SJSA1 (cell line): Measurements from ENCODE around the gene PKDREJ. TPM values are rescaled to one million over a fixed set of nuclear protein-coding genes. Genes with fewer than 3 reads are reported as not detected.

Experiments
- DNase-seq, 2 experiments: peaks; one replicate each; pipeline ENCODE4 v3.0.0-alpha.2; 2015 to 2020; ENCODE audit warnings: low spot score in 2 of 2, low read depth in 1 of 2
- H3K27ac ChIP-seq: fragments of 250-450 bp; sonication (Bioruptor Pico); 2 replicates; pipeline ENCODE4 v1.5.1; 2020; ENCODE audit warnings: mild to moderate bottlenecking, moderate library complexity
- H3K27me3 ChIP-seq: fragments of 250-450 bp; sonication (Bioruptor Pico); replicated peaks from 2 replicates; pipeline ENCODE4 v1.5.1; 2020; ENCODE audit warnings: mild to moderate bottlenecking, moderate library complexity
- H3K36me3 ChIP-seq: fragments of 250-450 bp; sonication (Bioruptor Pico); 2 replicates; pipeline ENCODE4 v1.5.1; 2020; ENCODE audit warnings: mild to moderate bottlenecking
- H3K4me1 ChIP-seq: fragments of 250-450 bp; sonication (Bioruptor Pico); replicated peaks from 2 replicates; pipeline ENCODE4 v1.6.1; 2021; ENCODE audit warnings: mild to moderate bottlenecking
- H3K4me3 ChIP-seq: fragments of 250-450 bp; sonication (Bioruptor Pico); 2 replicates; pipeline ENCODE4 v1.5.1; 2020; ENCODE audit warnings: mild to moderate bottlenecking
- H3K9me3 ChIP-seq: fragments of 250-450 bp; sonication (Bioruptor Pico); replicated peaks from 2 replicates; pipeline ENCODE4 v1.5.1; 2020; ENCODE audit warnings: mild to moderate bottlenecking
- total RNA-seq: library from RNA; depleted of rRNA; stranded (reverse); fragments of >200 nt; shearing (Covaris generic); gene quantifications from 2 replicates; pipeline ENCODE4 v1.2.3, GENCODE V29; 2014

PKDREJ gene
- total RNA-seq, 1 experiment from 2014 or later = not detected

DNA sequence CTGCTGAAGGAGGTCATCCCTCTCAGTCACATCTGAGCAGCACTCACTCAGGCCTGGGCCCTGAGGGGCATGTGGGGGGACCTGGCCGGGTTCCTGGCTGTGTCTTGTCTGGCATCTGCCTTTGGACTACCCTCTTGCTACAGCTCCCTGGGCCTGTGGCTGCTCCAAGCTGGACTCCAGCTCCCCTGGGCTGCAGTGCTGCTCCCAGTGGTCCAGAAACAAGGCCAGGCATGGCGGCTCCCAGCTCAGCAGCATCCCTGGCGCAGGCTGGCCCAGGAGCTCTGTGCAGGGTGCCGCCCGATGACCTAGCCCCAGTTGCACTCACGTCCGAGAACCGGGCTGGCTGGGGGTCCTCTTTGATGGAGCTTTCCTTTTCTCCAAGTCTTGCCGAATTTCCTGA, 18.4 kb downstream of the PKDREJ start:
- Histone ChIP-seq H3K4me1 (peaks cover 5% of the 10 kb centered on the region), H3K27ac (no peak overlapping the region)

DNA sequence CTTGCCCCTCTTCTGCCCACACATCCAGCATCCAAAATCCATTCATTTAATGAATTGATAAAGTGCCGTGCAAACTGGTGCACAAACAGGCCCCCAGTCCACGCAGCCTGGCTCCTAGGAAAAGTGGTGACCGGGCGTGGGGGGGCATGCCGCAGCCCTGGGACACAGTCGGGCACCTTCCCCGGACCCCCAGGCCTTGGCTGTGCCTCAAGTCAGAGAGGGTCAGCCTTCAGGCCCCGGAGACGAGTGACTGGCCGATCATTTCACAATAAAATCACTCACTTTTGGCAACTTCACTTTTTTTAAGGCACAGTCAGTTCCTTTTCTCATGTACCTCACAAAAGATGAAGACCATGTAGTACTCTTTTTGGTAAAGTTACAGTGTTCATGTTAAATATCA, 21.1 kb downstream of the PKDREJ start:
- Histone ChIP-seq H3K4me1 (no peaks in the 10 kb centered on the region), H3K9me3 (no peaks in the 10 kb centered on the region), H3K36me3 (peaks cover 11% of the 10 kb centered on the region; the same call in 1 of the 2 replicates), H3K27me3 (no peaks in the 10 kb centered on the region), H3K27ac (no peak overlapping the region), H3K4me3 (no peak overlapping the region)
- peak in 1 of 2 experiments; percentile 35 for DNase-seq

More for the DNA sequence above, 18.4 kb downstream of the PKDREJ start:
- no peaks in the 10 kb centered on the region for H3K27me3 ChIP-seq
- H3K9me3 ChIP-seq = no peaks in the 10 kb centered on the region
- DNase-seq = no peak
- H3K36me3 ChIP-seq = peaks cover 11% of the 10 kb centered on the region; the same call in 1 of the 2 replicates
- H3K4me3 ChIP-seq = no peak overlapping the region

DNA sequence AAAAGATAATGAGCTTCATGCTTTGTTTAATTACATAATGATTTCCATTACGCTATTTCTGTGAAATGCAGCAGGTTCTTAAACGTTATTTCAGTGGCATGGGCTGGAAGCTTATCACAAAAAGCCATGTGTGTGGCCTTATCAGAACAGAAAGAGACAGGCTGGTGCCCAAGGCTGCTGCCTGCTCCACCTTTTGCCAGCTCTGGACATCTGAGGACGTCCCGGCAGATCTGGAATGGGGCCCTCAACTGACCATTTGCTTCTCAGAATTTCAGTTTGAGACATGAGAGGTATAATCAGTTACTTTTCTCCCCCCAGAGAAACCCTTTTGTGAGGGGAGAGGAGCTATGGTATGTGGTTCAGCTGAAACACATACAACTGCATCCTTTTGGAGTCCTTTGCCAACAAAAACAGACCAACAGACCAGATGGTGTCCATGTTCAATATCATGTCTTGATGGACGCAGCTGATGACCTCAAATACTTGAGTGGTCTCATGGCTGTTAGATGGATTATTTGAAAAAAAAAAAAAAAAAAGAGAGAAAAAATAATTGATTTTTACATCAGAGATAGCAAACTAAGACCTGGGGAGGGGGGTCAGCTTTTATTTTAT, 21.6 kb downstream of the PKDREJ start:
- no peak overlapping the region for H3K27ac ChIP-seq
- H3K4me3 ChIP-seq = no peak overlapping the region
- no peaks in the 10 kb centered on the region for H3K4me1 ChIP-seq
- H3K9me3 ChIP-seq = no peaks in the 10 kb centered on the region
- no peaks in the 10 kb centered on the region for H3K27me3 ChIP-seq
- H3K36me3 ChIP-seq = peaks cover 11% of the 10 kb centered on the region; the same call in 1 of the 2 replicates
- no peak for DNase-seq

DNA sequence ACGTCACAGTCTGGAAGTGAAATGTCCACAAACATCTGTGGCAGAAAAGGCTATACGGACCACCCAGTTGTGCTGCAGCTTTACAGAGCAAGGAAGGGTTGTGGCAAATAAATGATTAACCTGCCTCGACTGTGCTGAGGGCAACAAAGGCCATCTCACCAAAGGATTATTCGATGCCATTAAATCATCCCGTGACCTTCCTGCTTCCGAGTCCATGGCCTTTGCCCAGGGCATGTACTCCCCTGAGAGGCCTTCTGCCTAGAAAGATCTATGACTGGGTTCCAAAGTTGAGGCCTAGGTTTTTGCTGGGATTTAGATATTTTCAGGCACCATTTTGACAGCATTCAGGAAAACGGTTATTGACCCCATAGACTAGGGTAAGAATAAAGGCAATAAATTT, 22.2 kb downstream of the PKDREJ start:
- no peak overlapping the region for H3K4me3 ChIP-seq
- H3K36me3 ChIP-seq = peaks cover 11% of the 10 kb centered on the region; the same call in 1 of the 2 replicates
- no peak for DNase-seq
- no peak overlapping the region for H3K27ac ChIP-seq
- no peaks in the 10 kb centered on the region for H3K4me1 ChIP-seq
- no peaks in the 10 kb centered on the region for H3K9me3 ChIP-seq
- no peaks in the 10 kb centered on the region for H3K27me3 ChIP-seq

DNA sequence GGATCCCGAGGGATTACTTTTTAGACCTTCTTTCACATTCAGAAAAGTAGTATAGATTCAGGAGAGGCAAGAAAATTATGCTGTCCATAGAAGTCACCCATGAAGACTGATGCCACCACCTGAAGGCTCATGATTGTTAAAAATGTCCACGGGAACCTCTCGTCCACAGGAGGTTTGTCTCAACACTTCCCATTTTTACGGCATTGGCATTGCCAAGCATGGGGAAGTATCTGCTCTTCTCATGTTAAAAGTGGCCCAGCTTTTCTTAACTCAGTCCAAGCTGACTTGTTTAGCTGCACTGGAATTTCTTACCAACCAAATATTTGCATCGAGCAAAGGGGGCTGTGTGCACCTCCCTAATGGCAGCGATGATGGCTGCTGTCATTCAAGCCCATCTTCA, 22.6 kb downstream of the PKDREJ start:
- no peak overlapping the region for H3K27ac ChIP-seq
- no peak for DNase-seq
- no peaks in the 10 kb centered on the region for H3K27me3 ChIP-seq
- H3K4me3 ChIP-seq = no peak overlapping the region
- no peaks in the 10 kb centered on the region for H3K9me3 ChIP-seq
- no peaks in the 10 kb centered on the region for H3K4me1 ChIP-seq
- peaks cover 11% of the 10 kb centered on the region; the same call in 1 of the 2 replicates for H3K36me3 ChIP-seq

DNA sequence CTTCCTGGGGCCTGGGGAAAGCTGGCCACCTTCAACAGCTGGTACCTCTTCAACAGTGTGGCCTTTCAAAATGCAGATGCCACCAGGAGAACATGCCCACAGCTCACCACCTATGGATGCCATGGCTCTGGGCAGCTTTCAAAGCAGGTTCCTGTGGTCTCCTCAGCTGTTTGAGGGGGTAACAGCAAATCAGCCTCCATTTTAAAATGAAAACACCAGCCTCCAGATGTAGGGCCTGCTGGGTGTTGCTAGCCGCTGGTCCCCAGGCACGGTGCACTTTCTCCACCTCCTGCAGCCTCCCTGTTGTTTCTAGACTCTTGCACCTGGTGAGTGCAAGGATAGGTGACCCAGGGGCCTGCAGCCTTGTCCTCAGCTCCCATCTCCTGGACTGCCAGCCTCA, 23.1 kb downstream of the PKDREJ start:
- Histone ChIP-seq H3K27ac (no peak overlapping the region), H3K27me3 (no peaks in the 10 kb centered on the region), H3K36me3 (peaks cover 11% of the 10 kb centered on the region; the same call in 1 of the 2 replicates), H3K9me3 (no peaks in the 10 kb centered on the region), H3K4me1 (no peaks in the 10 kb centered on the region), H3K4me3 (no peak overlapping the region)
- DNase-seq = no peak

DNA sequence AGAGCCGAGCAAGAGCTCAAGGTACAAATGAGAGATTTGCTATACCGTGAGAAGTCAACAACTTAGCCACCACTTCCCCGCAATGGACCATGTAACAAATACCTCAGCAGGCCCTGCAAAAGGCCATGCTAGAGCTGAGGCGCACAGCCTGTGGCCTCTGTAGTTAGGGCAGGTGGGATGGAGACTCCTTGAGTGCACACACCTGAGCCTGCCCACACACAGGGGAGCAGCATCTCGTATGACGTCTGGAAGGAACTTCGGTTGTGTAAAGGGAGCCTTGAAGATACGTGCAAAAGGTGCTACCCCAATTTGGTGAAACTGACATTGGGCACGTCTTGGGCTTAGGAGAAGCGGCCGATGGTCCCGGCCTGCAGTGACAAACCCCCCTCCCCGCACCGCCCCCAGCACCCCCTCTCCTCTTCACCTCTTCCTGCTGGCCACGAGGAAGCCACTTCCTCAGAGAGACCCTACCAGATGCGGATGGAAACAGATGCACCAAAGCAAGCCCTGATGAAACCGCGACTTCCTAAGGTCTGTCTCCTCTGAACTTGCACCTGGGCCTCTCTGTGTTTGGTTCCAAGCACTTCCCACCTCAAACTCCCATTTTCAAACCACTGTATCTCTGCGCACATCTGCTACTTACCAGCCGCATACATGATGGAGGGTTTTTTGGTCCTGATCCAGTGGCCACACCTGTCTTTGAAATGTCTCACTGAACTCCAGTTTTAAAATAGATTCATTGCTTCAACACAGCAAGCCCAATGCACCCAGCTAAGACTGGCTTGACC, 23.7 kb downstream of the PKDREJ start:
- H3K4me1 ChIP-seq = no peaks in the 10 kb centered on the region
- DNase-seq = no peak
- H3K9me3 ChIP-seq = no peaks in the 10 kb centered on the region
- H3K36me3 ChIP-seq = peaks cover 9% of the 10 kb centered on the region; the same call in 1 of the 2 replicates
- no peak overlapping the region for H3K4me3 ChIP-seq
- no peaks in the 10 kb centered on the region for H3K27me3 ChIP-seq
- H3K27ac ChIP-seq = no peak overlapping the region

DNA sequence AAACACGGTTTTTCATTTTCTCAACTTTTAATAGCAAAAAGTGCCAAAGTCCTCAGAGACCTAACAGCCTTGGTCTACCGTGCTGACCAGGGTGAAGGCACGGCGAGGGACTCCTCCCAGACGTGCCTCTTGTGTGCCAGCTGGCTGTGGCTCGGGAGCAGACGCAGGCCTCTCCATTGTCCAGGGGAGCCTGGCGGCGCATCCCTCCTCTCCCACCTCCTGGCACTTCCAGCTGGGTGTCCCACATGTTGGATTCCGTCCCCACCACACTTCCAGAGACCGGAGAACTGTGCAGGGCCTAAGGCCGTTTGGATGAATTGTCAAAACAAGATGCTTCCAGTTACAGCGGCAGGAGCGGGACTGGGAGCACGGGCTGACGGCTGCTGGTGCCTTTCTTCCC, 24.6 kb downstream of the PKDREJ start:
- H3K4me3 ChIP-seq = no peak overlapping the region
- no peaks in the 10 kb centered on the region for H3K27me3 ChIP-seq
- DNase-seq = no peak
- H3K9me3 ChIP-seq = no peaks in the 10 kb centered on the region
- H3K27ac ChIP-seq = no peak overlapping the region
- peaks cover 7% of the 10 kb centered on the region; the same call in 1 of the 2 replicates for H3K36me3 ChIP-seq
- H3K4me1 ChIP-seq = no peaks in the 10 kb centered on the region

DNA sequence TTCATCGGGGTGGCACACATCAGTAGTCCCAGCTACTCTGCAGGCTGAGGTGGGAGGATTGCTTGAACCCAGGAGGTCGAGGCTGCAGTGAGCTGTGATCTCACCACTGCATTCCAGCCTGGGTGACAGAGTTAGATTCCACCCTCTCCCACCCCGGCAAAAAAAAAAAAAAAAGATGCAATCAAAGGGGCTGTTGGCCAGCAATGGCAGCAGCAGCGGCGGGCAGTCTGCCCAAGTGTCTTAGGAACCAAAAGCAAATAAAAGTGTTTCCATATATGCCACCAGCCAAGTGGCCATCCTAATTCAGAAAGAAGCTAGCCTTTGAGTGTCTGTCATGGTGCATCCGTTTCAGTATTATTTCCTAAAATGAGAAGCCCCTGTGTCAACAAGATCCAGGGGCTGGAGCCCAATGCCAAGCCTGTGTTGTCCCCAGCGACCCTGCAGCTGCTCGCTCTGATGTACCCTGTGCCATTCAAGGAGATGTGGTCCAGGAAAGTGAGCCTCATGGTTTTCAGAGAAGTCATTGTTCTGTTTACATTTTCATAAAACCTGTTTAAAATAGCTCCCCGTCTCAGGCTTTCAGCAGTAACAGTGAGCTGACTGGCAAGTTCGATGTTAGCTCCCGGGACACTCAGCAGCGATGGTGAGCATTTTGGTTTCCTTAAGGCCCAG, 25.6 kb downstream of the PKDREJ start:
- DNase-seq = peak in 1 of 2 experiments; percentile 17
- Histone ChIP-seq H3K4me1 (no peaks in the 10 kb centered on the region), H3K27ac (no peak overlapping the region)

DNA sequence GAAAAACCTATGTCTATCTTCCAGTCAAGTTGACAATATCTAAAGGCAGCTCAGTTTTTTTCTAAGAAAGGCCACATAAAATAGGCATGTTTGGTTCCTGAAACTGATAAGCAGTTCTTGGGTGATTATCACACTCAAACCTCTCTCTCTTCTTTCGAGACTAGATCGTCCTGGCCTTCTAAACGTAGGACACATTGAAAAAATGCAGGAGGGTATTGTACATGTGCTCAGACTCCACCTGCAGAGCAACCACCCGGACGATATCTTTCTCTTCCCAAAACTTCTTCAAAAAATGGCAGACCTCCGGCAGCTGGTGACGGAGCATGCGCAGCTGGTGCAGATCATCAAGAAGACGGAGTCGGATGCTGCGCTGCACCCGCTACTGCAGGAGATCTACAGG, 28.2 kb downstream of the PKDREJ start:
- DNase-seq = no peak
- Histone ChIP-seq H3K4me1 (no peaks in the 10 kb centered on the region), H3K9me3 (no peaks in the 10 kb centered on the region), H3K4me3 (no peak overlapping the region), H3K27me3 (no peaks in the 10 kb centered on the region), H3K36me3 (no peaks in the 10 kb centered on the region), H3K27ac (no peak overlapping the region)

More for the DNA sequence above, 25.6 kb downstream of the PKDREJ start:
- Histone ChIP-seq H3K36me3 (peaks cover 1% of the 10 kb centered on the region; the same call in 1 of the 2 replicates), H3K9me3 (no peaks in the 10 kb centered on the region), H3K4me3 (no peak overlapping the region), H3K27me3 (no peaks in the 10 kb centered on the region)

DNA sequence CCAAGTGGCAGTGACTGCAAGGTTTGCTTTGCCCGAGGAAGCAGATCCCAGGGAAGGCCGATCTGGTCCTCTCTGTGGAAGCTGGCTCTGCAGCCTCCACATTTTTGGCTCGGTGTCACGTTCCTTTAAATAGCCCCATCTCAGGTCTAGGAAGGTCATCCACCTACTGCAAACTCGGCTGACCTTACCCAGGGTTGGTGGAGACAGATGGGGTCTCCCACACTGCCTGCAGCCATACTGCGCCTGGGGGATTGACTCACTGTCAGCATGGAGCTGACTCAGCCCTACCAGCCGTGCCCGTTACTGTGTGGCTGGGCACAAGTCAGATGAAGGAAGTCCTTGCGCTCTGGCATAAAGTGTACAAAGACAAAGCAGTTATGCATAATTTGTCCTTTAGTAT, 29.9 kb downstream of the PKDREJ start:
- Histone ChIP-seq H3K27me3 (no peaks in the 10 kb centered on the region), H3K27ac (no peak overlapping the region), H3K9me3 (no peaks in the 10 kb centered on the region), H3K4me1 (no peaks in the 10 kb centered on the region), H3K36me3 (no peaks in the 10 kb centered on the region), H3K4me3 (no peak overlapping the region)
- DNase-seq = no peak

DNA sequence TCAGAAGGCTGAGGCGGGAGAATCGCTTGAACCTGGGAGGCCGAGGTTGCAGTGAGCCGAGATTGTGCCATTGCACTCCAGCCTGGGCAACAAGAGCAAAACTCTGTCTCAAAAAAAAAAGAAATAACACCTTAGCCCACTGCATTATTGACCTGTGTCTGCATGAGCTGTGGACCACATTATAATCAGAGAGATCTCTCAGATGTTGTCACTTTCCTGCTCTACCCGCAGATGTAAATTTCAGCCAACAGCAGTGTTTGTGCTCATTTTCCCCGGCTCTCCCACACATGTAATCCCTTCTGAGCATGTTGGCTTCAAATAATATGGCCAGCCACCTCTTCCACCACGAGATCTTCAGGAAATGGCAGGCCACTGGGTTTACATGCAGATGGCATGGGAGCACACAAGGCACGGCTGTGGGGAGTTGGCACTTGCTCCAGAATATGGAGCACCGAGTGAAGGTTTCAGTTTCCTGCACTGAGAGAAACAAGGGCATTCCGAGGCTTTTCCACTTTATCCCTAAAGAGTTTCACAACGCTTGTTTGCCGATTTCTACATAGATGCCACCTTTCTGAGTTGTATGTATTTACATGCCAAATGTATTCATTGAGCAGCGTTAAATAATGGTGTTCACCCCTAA, 32.8 kb downstream of the PKDREJ start:
- H3K36me3 ChIP-seq = no peaks in the 10 kb centered on the region
- no peaks in the 10 kb centered on the region for H3K4me1 ChIP-seq

DNA sequence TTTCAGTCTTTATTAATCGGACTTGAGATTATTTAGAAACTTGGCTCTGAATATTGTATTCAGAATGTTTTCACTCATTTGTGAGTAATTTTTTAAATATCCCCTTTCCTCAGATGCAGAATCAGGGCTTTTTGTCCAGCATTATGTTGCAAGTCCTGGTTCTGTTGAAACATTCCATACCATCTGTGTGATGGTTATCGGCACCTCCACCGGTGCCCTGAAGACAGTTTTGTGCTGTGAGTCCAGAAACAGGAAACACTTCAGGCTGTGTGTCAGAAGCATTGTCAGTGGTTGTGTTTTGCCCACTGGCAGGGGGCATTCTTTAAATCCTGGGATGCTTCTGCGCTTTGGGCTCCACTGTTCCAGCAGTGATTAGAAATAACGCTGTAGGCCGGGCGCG, 33.4 kb downstream of the PKDREJ start:
- Histone ChIP-seq H3K36me3 (no peaks in the 10 kb centered on the region), H3K9me3 (no peaks in the 10 kb centered on the region), H3K27ac (no peak overlapping the region), H3K4me1 (no peaks in the 10 kb centered on the region), H3K4me3 (no peak overlapping the region), H3K27me3 (no peaks in the 10 kb centered on the region)
- no peak for DNase-seq

More for the DNA sequence above, 32.8 kb downstream of the PKDREJ start:
- no peak overlapping the region for H3K4me3 ChIP-seq
- H3K9me3 ChIP-seq = no peaks in the 10 kb centered on the region
- DNase-seq = no peak
- H3K27me3 ChIP-seq = no peaks in the 10 kb centered on the region
- no peak overlapping the region for H3K27ac ChIP-seq
